Measurements from ENCODE around the gene SKA3.

The SKA3 gene

DNA sequence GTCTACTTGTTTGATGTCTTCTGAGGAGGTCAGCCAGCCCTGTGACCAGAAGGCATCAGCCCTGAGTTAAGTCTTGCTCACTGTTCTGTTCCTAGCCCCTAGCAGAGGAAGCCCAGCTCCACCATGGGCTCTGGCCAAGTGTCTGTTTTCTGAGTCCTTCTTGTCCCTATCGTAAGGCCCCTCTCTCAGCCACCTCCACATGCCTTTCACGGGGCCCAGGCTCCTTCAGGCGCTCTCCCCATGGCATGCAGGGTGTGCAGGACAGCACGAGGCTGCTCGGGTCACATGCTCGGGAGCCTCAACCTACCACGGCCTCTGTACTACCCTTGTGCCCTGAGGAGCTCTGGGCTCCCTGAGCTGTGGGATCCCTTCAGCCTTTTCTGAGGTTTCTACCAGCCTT, 67.2 kb downstream of the SKA3 start:
- DNase-seq, result no peak

DNA sequence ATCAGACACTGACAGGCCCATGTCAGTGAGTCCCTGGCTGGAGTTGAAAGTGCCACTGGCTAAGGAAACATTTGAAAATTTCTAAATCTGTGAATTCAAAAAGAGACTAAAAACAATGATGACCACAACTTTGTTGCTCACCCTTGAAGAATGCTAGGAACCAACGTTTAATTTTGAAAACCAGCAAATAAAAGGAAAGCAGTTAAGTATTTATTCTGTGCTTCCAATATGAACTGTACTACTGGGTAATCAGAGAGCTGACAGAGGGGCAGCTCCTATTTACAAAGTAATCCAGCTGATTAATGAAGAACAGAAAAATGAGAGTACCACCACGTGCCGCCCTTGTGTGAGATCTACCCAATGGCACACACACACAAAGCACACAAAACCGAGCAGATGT, 70.3 kb downstream of the SKA3 start:
- DNase-seq, result no peak

GRCh38 chr13:21104199-21105019, 71.9 kb downstream of the SKA3 start:
- DNase-seq, result no peak
